ENCODE results near the gene PRKAR2A.
A peak's percentile ranks its signal among the peaks of the same experiment; 100 is the strongest.

The PRKAR2A gene

DNA sequence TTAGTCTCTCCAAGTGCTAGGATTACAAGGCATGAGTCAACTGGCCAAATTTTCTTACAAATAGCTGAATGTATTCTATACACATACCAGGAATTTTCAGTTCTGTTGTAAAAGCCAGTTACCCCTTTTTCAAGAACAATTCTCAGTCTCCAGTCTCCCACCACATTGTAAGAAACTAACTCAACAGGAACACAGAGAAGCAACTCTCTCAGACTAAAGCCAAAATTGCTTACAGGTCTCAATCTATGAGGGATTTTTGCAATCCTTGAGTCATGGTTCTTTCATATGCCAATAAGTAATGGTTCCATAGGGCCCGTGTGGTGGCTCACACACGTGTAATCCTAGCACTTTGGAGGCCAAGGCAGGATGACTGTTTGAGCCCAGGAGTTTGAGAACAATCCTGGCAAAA is 139.2 kb downstream of the PRKAR2A start:
- peak; percentile 18 for ATAC-seq
- TF ChIP-seq, protein P1, sequence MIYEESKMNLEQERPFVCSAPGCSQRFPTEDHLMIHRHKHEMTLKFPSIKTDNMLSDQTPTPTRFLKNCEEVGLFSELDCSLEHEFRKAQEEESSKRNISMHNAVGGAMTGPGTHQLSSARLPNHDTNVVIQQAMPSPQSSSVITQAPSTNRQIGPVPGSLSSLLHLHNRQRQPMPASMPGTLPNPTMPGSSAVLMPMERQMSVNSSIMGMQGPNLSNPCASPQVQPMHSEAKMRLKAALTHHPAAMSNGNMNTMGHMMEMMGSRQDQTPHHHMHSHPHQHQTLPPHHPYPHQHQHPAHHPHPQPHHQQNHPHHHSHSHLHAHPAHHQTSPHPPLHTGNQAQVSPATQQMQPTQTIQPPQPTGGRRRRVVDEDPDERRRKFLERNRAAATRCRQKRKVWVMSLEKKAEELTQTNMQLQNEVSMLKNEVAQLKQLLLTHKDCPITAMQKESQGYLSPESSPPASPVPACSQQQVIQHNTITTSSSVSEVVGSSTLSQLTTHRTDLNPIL (CRISPR knock-in tag; IDR thresholded peaks at IDR 0.05; ENCODE audit: low read depth), result no peak
- TF ChIP-seq ZFP30 (CRISPR knock-in tag; IDR thresholded peaks at IDR 0.05) (no peak), ISL1 (CRISPR knock-in tag; IDR thresholded peaks at IDR 0.05) (no peak), CSDC2 (CRISPR knock-in tag; IDR thresholded peaks at IDR 0.05) (no peak), PPARA (CRISPR knock-in tag; IDR thresholded peaks at IDR 0.05; ENCODE audit: borderline replicate concordance) (no peak), BACH2 (CRISPR knock-in tag; IDR thresholded peaks at IDR 0.05; ENCODE audit: borderline replicate concordance) (no peak), ZC3H10 (CRISPR knock-in tag; IDR thresholded peaks at IDR 0.05) (no peak)

DNA sequence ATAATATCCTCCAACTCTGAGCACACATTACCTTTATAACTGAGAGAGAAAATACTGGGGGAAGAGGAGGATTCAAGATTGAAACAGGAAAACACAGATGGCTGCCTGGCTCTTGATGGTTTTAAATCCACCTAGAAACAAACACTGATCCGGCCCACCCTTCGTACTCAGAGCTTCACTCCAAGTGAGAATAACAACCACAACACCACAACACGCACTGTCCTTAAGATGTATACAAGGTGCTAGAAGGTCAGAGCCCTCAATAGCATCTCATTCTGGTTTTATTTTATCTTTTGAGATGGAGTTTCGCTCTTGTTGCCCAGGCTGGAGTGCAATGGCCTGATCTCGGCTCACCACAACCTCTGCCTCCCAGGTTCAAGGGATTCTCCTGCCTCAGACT is 140.5 kb downstream of the PRKAR2A start:
- ATAC-seq, result no peak

More for the DNA sequence above, 140.5 kb downstream of the PRKAR2A start:
- TF ChIP-seq, protein P2, sequence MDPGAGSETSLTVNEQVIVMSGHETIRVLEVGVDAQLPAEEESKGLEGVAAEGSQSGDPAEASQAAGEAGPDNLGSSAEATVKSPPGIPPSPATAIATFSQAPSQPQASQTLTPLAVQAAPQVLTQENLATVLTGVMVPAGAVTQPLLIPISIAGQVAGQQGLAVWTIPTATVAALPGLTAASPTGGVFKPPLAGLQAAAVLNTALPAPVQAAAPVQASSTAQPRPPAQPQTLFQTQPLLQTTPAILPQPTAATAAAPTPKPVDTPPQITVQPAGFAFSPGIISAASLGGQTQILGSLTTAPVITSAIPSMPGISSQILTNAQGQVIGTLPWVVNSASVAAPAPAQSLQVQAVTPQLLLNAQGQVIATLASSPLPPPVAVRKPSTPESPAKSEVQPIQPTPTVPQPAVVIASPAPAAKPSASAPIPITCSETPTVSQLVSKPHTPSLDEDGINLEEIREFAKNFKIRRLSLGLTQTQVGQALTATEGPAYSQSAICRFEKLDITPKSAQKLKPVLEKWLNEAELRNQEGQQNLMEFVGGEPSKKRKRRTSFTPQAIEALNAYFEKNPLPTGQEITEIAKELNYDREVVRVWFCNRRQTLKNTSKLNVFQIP (CRISPR knock-in tag; IDR thresholded peaks at IDR 0.05; ENCODE audit: borderline replicate concordance, low read depth), result no peak
- TF ChIP-seq TCF4 (CRISPR knock-in tag; IDR thresholded peaks at IDR 0.05; ENCODE audit: borderline replicate concordance) (no peak), ZNF8 (CRISPR knock-in tag; IDR thresholded peaks at IDR 0.05) (no peak), GLIS3 (CRISPR knock-in tag; IDR thresholded peaks at IDR 0.05) (no peak), RARB (CRISPR knock-in tag; IDR thresholded peaks at IDR 0.05) (no peak), ZNF70 (CRISPR knock-in tag; IDR thresholded peaks at IDR 0.05) (no peak), PPARA (CRISPR knock-in tag; IDR thresholded peaks at IDR 0.05; ENCODE audit: borderline replicate concordance) (no peak), TOX (CRISPR knock-in tag; IDR thresholded peaks at IDR 0.05; ENCODE audit: borderline replicate concordance) (no peak), ZNF565 (CRISPR knock-in tag; conservative IDR thresholded peaks at IDR 0.05; ENCODE audit: low read depth) (no peak), ZC3H10 (CRISPR knock-in tag; IDR thresholded peaks at IDR 0.05) (no peak)
- TF ChIP-seq, protein P3, sequence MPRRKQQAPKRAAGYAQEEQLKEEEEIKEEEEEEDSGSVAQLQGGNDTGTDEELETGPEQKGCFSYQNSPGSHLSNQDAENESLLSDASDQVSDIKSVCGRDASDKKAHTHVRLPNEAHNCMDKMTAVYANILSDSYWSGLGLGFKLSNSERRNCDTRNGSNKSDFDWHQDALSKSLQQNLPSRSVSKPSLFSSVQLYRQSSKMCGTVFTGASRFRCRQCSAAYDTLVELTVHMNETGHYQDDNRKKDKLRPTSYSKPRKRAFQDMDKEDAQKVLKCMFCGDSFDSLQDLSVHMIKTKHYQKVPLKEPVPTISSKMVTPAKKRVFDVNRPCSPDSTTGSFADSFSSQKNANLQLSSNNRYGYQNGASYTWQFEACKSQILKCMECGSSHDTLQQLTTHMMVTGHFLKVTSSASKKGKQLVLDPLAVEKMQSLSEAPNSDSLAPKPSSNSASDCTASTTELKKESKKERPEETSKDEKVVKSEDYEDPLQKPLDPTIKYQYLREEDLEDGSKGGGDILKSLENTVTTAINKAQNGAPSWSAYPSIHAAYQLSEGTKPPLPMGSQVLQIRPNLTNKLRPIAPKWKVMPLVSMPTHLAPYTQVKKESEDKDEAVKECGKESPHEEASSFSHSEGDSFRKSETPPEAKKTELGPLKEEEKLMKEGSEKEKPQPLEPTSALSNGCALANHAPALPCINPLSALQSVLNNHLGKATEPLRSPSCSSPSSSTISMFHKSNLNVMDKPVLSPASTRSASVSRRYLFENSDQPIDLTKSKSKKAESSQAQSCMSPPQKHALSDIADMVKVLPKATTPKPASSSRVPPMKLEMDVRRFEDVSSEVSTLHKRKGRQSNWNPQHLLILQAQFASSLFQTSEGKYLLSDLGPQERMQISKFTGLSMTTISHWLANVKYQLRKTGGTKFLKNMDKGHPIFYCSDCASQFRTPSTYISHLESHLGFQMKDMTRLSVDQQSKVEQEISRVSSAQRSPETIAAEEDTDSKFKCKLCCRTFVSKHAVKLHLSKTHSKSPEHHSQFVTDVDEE (CRISPR knock-in tag; IDR thresholded peaks at IDR 0.05), result no peak
- TF ChIP-seq, protein P4, sequence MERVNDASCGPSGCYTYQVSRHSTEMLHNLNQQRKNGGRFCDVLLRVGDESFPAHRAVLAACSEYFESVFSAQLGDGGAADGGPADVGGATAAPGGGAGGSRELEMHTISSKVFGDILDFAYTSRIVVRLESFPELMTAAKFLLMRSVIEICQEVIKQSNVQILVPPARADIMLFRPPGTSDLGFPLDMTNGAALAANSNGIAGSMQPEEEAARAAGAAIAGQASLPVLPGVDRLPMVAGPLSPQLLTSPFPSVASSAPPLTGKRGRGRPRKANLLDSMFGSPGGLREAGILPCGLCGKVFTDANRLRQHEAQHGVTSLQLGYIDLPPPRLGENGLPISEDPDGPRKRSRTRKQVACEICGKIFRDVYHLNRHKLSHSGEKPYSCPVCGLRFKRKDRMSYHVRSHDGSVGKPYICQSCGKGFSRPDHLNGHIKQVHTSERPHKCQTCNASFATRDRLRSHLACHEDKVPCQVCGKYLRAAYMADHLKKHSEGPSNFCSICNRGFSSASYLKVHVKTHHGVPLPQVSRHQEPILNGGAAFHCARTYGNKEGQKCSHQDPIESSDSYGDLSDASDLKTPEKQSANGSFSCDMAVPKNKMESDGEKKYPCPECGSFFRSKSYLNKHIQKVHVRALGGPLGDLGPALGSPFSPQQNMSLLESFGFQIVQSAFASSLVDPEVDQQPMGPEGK (CRISPR knock-in tag; IDR thresholded peaks at IDR 0.05; ENCODE audit: borderline replicate concordance), result no peak
- TF ChIP-seq, protein P1 (CRISPR knock-in tag; IDR thresholded peaks at IDR 0.05; ENCODE audit: low read depth), result no peak
- TF ChIP-seq, protein P5, sequence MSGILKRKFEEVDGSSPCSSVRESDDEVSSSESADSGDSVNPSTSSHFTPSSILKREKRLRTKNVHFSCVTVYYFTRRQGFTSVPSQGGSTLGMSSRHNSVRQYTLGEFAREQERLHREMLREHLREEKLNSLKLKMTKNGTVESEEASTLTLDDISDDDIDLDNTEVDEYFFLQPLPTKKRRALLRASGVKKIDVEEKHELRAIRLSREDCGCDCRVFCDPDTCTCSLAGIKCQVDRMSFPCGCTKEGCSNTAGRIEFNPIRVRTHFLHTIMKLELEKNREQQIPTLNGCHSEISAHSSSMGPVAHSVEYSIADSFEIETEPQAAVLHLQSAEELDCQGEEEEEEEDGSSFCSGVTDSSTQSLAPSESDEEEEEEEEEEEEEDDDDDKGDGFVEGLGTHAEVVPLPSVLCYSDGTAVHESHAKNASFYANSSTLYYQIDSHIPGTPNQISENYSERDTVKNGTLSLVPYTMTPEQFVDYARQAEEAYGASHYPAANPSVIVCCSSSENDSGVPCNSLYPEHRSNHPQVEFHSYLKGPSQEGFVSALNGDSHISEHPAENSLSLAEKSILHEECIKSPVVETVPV (CRISPR knock-in tag; IDR thresholded peaks at IDR 0.05), result no peak

Data from SK-N-SH treated with all-trans-retinoic acid at 6 μM for 48 hours (cell line).